Ovary (tissue), 10 donors: Measurements from ENCODE around the gene NPIPB5. TPM values are rescaled to one million over a fixed set of nuclear protein-coding genes. Genes with fewer than 3 reads are reported as not detected.
"Not testable (repeated sequence)": the region's sequence is repeated elsewhere in the genome, so short reads cannot be mapped to it uniquely, and the experiment has no call there.

Source experiments
- DNase-seq, 5 donors: peaks; one replicate each; pipeline ENCODE4 v3.0.0-alpha.2; 2019 to 2020
- H3K27ac ChIP-seq, 2 donors: fragments of 200-600 bp; one replicate each; pipeline versions ENCODE4 v1.5.1 to v1.8.0; 2019 to 2022
- H3K27me3 ChIP-seq: fragments of 200-600 bp; one replicate; pipeline ENCODE4 v1.8.0; 2022
- H3K36me3 ChIP-seq: fragments of 200-600 bp; sonication (generic); one replicate; pipeline ENCODE4 v1.5.1; 2019
- H3K4me1 ChIP-seq: one replicate; pipeline ENCODE4 v1.8.1; 2013; ENCODE audit warnings: mild to moderate bottlenecking, moderate library complexity; ENCODE audit not compliant: insufficient read depth
- H3K4me3 ChIP-seq: fragments of 200-600 bp; sonication (generic); one replicate; pipeline ENCODE4 v1.5.1; 2017
- H3K9me3 ChIP-seq, 2 donors: fragments of 200-600 bp in 1 of 2; sonication (generic) in 1 of 2; one replicate each; pipeline versions ENCODE4 v1.5.1 to v1.8.1; 2013 to 2019; ENCODE audit warnings: mild to moderate bottlenecking in 1 of 2, moderate library complexity in 1 of 2
- whole genome bisulfite sequencing, 3 donors: extraction: QIAGEN DNeasy Blood & Tissue Kit in 1 of 3; methylation state at CpG; one replicate each; pipeline versions ENCODE4 v1.1.5 to v1.1.7; 2013 to 2017; 5-methylcytosine and 5-hydroxymethylcytosine counted together
- intact Hi-C, 4 donors: fragments of 100-400 bp; cut with DNase I; formaldehyde crosslinking; loops; one replicate each; pipeline versions ENCODE4 v1.11.0 to v1.15.1; 2022 to 2023
- long read RNA-seq, 3 donors: library from polyadenylated mRNA in 2 of 3; unstranded in 2 of 3; transcript quantifications; one replicate each; pipeline ENCODE4 v2.0.0 and lab custom pipeline, GENCODE V29; 2021 to 2026
- polyA plus RNA-seq, 2 donors: library from polyadenylated mRNA; stranded (reverse); fragments of 200-250 nt in 1 of 2; fragments of 350-450 nt in 1 of 2; fragmentation: Illumina TruSeq in 1 of 2; extraction: RNeasy Lipid Tissue Mini Kit (QIAGEN cat#74804) in 1 of 2; gene quantifications; one replicate each; pipeline ENCODE4 v1.2.3, GENCODE V29; 2013 to 2014
- total RNA-seq, 7 donors: library from RNA; depleted of rRNA in 2 of 7; stranded (reverse); fragments of >200 nt in 2 of 7; fragmentation: NEBNext Ultra II Directional in 3 of 7; extraction: Animal tissue kit (Norgen Biotek cat#: 25700) in 3 of 7; gene quantifications; one replicate each; pipeline versions ENCODE4 v1.1.0 to v1.2.4, GENCODE V29; 2016 to 2023
- donor health status: DM: no; HTN: no; CAD: no; lungs with moderate emphysema.
- donor health status: DM: no; HTN: no; CAD: no.
- donor health status: Bipolar disorder and iron deficiency.
- donor health status: DM: yes; HTN: yes; CAD: no.
- donor health status: DM: no; HTN: no; CAD: no.
- donor health status: DM: yes; HTN: yes; CAD: no.

Gene NPIPB5
- 100 to 1,000 TPM in 6 of 7 donors, 10 to 100 TPM in 1; 95.9 to 341 (median 155) TPM for total RNA-seq
- polyA plus RNA-seq: 10 to 100 TPM; 41.7 to 79.8 TPM
- long read RNA-seq, donor 1, partial matches to known transcripts: 0 of 13 reads
- long read RNA-seq, donor 1, other reads (novel, unspliced or antisense): 12 of 13 reads
- long read RNA-seq, donor 2, partial matches to known transcripts: 0 of 2 reads
- long read RNA-seq, donor 2, other reads (novel, unspliced or antisense): 0 of 2 reads
- long read RNA-seq, donor 3, partial matches to known transcripts: 0 of 9 reads
- long read RNA-seq, donor 3, other reads (novel, unspliced or antisense): 8 of 9 reads

DNA sequence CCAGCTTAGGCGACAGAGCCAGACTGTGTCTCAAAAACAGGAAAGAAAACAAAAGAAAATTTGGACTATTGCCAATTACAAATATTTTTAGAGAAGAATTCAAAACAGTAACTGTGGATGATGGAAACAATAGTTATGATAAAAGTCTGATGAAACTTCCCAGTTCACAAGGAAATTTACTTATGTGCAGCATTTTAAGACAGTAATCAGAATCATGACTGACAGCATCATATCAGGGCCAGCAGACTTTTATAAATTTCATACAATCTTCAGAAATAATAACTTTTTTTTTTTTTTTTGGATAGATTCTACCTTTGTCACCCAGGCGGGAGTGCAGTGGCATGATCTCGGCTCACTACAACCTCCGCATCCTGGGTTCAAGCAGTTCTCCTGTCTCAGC, at the start of gene NPIPB5:
Gene NPIPB5, plus strand, starts transcription at position 301 of the 400 bp plus-strand sequence. CDS start 2,911 bp downstream, outside the sequence.
- H3K9me3 ChIP-seq, DNase-seq, H3K4me1 ChIP-seq, H3K36me3 ChIP-seq, intact Hi-C loops, H3K4me3 ChIP-seq, H3K27ac ChIP-seq, H3K27me3 ChIP-seq: not testable (repeated sequence)
- WGBS, 3 donors: no CpG with 5 or more reads among the region's 4 CpGs

DNA sequence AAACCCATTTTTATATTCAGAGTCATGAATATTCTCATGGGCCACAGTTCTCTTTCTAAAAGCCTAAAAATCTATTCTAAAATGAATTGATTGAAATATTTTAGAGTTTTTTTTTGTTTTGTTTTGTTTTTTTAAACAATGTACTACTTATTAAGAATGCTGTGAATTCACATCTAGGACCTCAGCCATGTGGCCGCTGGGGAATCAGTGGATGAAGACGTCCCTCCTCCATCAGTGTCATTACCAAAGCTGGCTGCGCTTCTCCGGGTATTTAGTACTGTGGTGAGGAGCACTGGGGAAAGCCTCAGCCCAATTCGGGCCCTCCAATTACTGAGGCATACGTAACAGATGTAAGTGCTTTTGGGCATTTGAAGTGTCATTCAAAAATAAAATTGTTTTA, 41.8 kb upstream of the NPIPB5 start:
- intact Hi-C loops, DNase-seq: not testable (repeated sequence)
- WGBS, 3 donors: 77 to 94% methylated on average over 4 to 5 of the region's 6 CpGs; no CpG with 5 or more reads in 1 of the 3 donors

DNA sequence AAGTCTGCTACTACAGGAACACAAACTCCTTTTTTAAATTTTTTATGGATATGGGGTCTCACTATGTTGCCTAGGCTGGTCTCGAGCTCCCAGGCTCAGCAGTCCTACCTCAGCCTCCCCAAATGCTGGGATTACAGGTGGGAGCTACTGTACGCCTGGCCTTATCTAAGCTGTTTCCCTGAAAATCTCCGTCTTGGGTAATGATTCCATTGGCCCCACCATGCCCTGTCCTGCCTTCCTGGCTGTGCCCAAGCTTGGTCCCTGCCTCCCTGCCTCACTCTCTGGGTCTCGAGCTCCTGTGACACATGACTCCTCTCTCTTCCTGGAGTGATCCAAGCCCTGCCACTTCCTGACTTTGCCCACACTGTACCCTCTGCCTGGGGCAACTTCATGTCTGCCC, 27.3 kb downstream of the NPIPB5 start:
- H3K36me3 ChIP-seq, DNase-seq, H3K4me1 ChIP-seq, H3K27me3 ChIP-seq, H3K9me3 ChIP-seq, intact Hi-C loops, H3K4me3 ChIP-seq, H3K27ac ChIP-seq: not testable (repeated sequence)
- WGBS, 3 donors: 71 to 74% (median 73%) methylated on average over 4 of the region's 4 CpGs

More for the DNA sequence above, 41.8 kb upstream of the NPIPB5 start:
- H3K27ac ChIP-seq, H3K4me1 ChIP-seq, H3K36me3 ChIP-seq, H3K9me3 ChIP-seq, H3K4me3 ChIP-seq, H3K27me3 ChIP-seq: not testable (repeated sequence)

DNA sequence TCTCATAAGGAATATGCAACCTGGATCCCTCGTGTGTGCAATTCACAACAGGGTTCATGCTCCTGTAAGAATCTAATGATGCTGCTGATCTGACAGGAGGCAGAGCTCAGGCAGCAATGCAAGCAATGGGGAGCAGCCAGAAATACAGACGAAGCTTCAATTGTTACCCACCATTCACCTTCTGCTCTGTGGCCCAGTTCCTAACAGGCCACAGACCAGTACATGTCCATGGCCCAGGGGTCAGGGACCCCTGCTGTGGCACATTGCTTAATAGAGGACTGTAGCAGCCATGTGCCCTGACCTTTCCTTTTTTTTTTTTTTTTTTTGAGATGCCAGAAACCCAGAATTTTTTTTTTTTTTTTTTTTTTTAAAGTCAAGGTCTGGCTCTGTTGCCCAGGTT, 34.1 kb downstream of the NPIPB5 start:
- H3K4me1 ChIP-seq, H3K9me3 ChIP-seq, H3K27ac ChIP-seq, H3K36me3 ChIP-seq, DNase-seq, H3K4me3 ChIP-seq, H3K27me3 ChIP-seq, intact Hi-C loops: not testable (repeated sequence)
- 44 to 53% (median 50%) methylated on average over 1 to 2 of the region's 2 CpGs for WGBS, 3 donors

DNA sequence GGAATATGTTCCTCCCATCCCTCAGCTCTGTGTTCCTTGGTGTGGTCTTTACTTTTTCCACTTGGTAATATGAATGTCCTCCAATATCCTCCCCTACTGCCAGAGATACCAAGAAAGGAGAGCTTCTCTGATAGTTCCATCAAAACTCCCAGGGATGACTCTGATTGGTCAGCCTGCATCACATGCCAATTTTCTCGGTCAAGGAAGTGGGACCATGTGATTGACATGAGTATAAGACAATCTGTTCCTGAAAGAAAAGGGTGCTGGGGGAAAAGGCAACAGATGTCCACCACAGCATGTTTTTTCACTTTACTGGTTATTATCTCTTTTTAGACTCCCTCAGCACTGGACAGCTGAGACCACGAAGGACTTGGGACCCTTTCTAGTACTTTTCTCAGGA, 35.9 kb downstream of the NPIPB5 start:
- WGBS, 3 donors: 60 to 77% (median 63%) methylated on average over 2 of the region's 2 CpGs

DNA sequence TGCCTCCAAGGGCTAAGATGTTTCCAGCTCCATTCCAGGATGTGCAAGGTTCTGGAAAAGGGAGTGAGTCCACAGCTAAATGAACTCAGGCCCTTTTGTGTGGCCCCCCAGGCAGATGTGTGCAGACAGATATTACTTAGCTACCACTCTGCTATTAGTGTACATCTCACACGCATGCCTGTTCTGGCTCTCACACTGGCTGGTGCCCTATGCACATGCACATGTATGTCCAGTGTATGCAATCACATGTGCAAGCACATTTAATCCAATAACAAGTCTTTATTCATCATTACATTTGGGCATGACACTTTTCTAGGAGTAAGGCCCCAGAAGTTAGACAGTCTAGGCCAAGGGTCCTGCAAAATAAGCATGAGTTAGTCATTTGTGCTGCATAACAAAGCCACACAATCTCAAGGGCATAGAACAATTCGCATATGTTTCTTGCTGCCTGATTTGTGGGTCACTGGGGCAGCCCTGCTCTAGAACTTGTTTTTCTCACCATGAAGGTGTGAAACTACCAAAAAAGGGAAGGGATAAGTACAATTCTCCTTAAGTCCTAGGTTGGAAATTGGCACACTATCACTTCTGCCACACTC, 36.6 kb downstream of the NPIPB5 start:
- 91 to 100% (median 93%) methylated on average over 2 of the region's 2 CpGs for WGBS, 3 donors
- H3K4me1 ChIP-seq, intact Hi-C loops, H3K27me3 ChIP-seq, H3K9me3 ChIP-seq, H3K36me3 ChIP-seq, H3K4me3 ChIP-seq, H3K27ac ChIP-seq: not testable (repeated sequence)
- peak in 1 of 5 donors; percentile 0 for DNase-seq

More for the DNA sequence above, 35.9 kb downstream of the NPIPB5 start:
- H3K9me3 ChIP-seq, H3K27ac ChIP-seq, DNase-seq, H3K4me1 ChIP-seq, intact Hi-C loops, H3K27me3 ChIP-seq, H3K36me3 ChIP-seq, H3K4me3 ChIP-seq: not testable (repeated sequence)

DNA sequence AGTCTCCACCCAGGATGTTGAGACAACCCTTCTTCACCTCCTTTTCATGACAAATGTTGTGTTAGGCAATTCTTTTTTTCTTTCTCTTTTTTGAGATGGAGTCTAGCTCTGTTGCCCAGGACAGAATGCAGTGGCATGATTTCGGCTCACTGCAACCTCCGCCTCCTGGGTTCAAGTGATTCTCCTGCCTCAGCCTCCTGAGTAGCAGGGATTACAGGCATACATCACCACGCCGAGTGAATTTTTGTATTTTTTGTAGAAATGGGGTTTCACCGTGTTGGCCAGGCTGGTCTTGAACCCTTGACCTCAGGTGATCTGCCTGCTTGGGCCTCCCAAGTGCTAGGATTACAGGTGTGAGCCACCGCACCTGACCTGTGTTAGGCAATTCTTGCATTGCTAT, 39.2 kb downstream of the NPIPB5 start:
- H3K27me3 ChIP-seq, H3K27ac ChIP-seq, H3K36me3 ChIP-seq, H3K9me3 ChIP-seq, H3K4me1 ChIP-seq, H3K4me3 ChIP-seq, intact Hi-C loops: not testable (repeated sequence)
- WGBS, 3 donors: 95 to 97% (median 95%) methylated on average over 5 to 6 of the region's 6 CpGs
- peak in 1 of 5 donors; percentile 5 for DNase-seq

DNA sequence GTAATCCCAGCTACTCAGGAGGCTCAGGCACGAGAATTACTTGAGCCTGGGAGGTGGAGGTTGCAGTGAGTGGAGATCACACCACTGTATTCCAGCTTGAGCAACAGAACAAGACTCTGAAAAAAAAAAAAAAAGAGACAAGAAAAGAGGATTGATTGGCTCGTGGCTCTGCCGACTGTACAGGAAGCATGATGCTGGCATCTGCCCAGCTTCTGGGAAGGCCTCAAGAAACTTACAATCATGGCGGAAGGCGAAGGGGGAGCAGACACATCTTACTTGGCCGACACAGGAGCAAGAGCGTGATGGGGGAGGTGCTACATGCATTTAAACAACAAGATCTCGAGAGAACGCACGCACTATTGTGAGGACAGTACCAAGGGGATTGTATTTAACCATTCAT, 40.5 kb downstream of the NPIPB5 start:
- H3K27me3 ChIP-seq, H3K4me1 ChIP-seq, intact Hi-C loops, DNase-seq, H3K9me3 ChIP-seq, H3K4me3 ChIP-seq, H3K36me3 ChIP-seq, H3K27ac ChIP-seq: not testable (repeated sequence)
- WGBS, 3 donors: 80 to 82% (median 81%) methylated on average over 7 to 9 of the region's 10 CpGs

DNA sequence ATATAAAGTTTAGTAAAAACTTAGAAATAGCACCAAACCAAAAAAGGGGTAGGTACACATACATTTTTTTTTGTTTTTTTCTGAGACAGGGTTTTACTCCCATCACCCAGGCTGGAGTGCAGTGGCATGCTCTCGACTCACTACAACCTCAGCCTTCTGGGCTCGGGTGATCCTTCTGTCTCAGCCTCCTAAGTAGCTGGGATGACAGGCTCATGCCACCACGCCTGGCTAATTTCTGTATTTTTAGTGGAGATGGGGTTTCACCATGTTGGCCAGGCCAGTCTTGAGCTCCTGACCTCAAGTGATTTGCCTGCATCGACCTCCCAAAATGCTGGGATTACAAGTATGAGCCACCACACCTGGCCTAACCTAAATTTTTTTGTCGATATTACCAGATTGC, 41.0 kb downstream of the NPIPB5 start:
- DNase-seq, H3K4me1 ChIP-seq, H3K4me3 ChIP-seq, intact Hi-C loops, H3K27me3 ChIP-seq, H3K36me3 ChIP-seq, H3K27ac ChIP-seq, H3K9me3 ChIP-seq: not testable (repeated sequence)
- 86 to 89% (median 86%) methylated on average over 5 of the region's 5 CpGs for whole genome bisulfite sequencing, 3 donors

DNA sequence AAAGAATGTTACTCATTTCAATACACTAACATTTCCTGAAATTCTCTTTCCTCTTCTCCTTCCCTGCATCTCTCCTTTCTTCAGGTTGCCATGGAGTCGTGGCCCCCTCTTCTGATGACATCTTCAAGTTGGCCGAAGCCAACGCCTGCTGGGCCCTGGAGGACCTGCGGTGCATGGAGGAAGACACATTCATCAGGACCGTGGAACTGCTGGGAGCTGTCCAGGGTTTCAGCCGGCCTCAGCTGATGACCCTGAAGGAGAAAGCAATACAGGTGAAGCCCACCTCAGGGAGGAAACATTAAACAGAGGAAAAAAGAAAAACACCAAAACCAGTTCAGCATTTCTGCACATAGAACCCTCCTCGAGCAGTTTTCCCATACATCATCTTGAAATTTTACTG, 46.1 kb downstream of the NPIPB5 start:
- DNase-seq, intact Hi-C loops, H3K9me3 ChIP-seq, H3K27me3 ChIP-seq, H3K4me3 ChIP-seq, H3K27ac ChIP-seq, H3K4me1 ChIP-seq, H3K36me3 ChIP-seq: not testable (repeated sequence)
- no CpG with 5 or more reads among the region's 7 CpGs for WGBS, 3 donors
